K562 (cell line): ENCODE data around the gene NMT1. TPM values are rescaled to one million over a fixed set of nuclear protein-coding genes. Genes with fewer than 3 reads are reported as not detected.

Source experiments
- ATAC-seq: fragments of 200-7000 bp; cut with Tn5 transposase; 3 replicates; pipeline ENCODE4 v1.9.1; 2020; ENCODE audit warnings: moderate library complexity
- BruUV-seq: library from RNA; stranded (reverse); fragments of 400-500 nt; replicated peaks from 2 replicates; lab custom pipeline; 2021; lab: Mats Ljungman, UMichigan
- CTCF ChIA-PET: fragments of 300-600 bp; formaldehyde crosslinking; extraction: SDS; loops from one replicate; lab custom pipeline; 2021; ENCODE audit warnings: low intra/inter-chr PET ratio; lab: Yijun Ruan, JAX
- POLR2A ChIA-PET: fragments of 300-600, 350-650 bp; sonication (Branson Sonifier 250); formaldehyde crosslinking; extraction: SDS; loops from one replicate; lab custom pipeline; 2021; ENCODE audit warnings: antibody characterized with exemption, inconsistent platforms; lab: Yijun Ruan, JAX
- DNase-seq, 4 experiments: peaks; one replicate each; pipeline versions ENCODE4 v3.0.0 to v3.0.0-alpha.2; 2011 to 2018; ENCODE audit warnings: low spot score in 3 of 4, mixed read lengths in 3 of 4; ENCODE audit errors: extremely low read depth in 1 of 4
- FAIRE-seq: peaks from 2 replicates; lab custom pipeline; 2011; peaks lifted over from hg19 to GRCh38; lab: Jason Lieb, UNC
- H2AFZ ChIP-seq: 2 replicates; pipeline ENCODE4 v1.6.0; 2011; ENCODE audit warnings: low read depth, low read length, control low read depth, inconsistent platforms
- H3K27ac ChIP-seq: fragments of 200-600 bp; 3 replicates; pipeline ENCODE4 v1.8.0; 2011; ENCODE audit warnings: low read depth, mild to moderate bottlenecking, control low read depth, inconsistent platforms, low read length, moderate library complexity, mixed read lengths; ENCODE audit errors: extremely low read depth
- H3K27me3 ChIP-seq, 2 experiments: fragments of 300-600 bp in 1 of 2; 2 replicates in 1 of 2; 3 replicates in 1 of 2; pipeline versions ENCODE4 v1.6.0 to v1.8.0; 2011; ENCODE audit warnings: inconsistent platforms in 2 of 2, low read length in 2 of 2, mild to moderate bottlenecking in 1 of 2, mixed read lengths in 1 of 2, moderate library complexity in 1 of 2; ENCODE audit not compliant: control insufficient read depth in 2 of 2, insufficient read depth in 2 of 2
- H3K36me3 ChIP-seq: fragments of 300-600 bp; 3 replicates; pipeline ENCODE4 v1.8.0; 2011; ENCODE audit warnings: mild to moderate bottlenecking, low read length, inconsistent platforms; ENCODE audit not compliant: control insufficient read depth, insufficient read depth
- H3K4me1 ChIP-seq, 2 experiments: fragments of 200-600 bp in 1 of 2; replicated peaks in 1 of 2; 2 replicates in 1 of 2; 3 replicates in 1 of 2; pipeline versions ENCODE4 v1.5.1 to v1.8.0; 2011; ENCODE audit warnings: inconsistent platforms in 2 of 2, low read length in 2 of 2, mild to moderate bottlenecking in 1 of 2, mixed read lengths in 1 of 2, moderate library complexity in 1 of 2; ENCODE audit not compliant: control insufficient read depth in 2 of 2, insufficient read depth in 2 of 2
- H3K4me2 ChIP-seq: 2 replicates; pipeline ENCODE4 v1.6.1; 2011; ENCODE audit warnings: low read length, control low read depth, inconsistent platforms, mixed read lengths; ENCODE audit not compliant: insufficient read depth
- H3K4me3 ChIP-seq: fragments of 200-600 bp; sonication (generic), shearing (Covaris generic); 2 replicates; pipeline ENCODE4 v1.5.1; 2016; ENCODE audit warnings: control low read depth, inconsistent platforms
- H3K79me2 ChIP-seq: fragments of 200-600 bp; 3 replicates; pipeline ENCODE4 v1.8.0; 2011; ENCODE audit warnings: low read length, inconsistent platforms; ENCODE audit not compliant: control insufficient read depth, insufficient read depth
- H3K9ac ChIP-seq, 2 experiments: 2 replicates each; pipeline versions ENCODE4 v1.6.0 to v1.6.1; 2011; ENCODE audit warnings: low read depth in 2 of 2, low read length in 2 of 2, control low read depth in 1 of 2, inconsistent platforms in 1 of 2, mild to moderate bottlenecking in 1 of 2, mixed read lengths in 1 of 2; ENCODE audit not compliant: insufficient read depth in 1 of 2
- H3K9me1 ChIP-seq: one replicate; pipeline ENCODE4 v1.6.0; 2011; ENCODE audit warnings: inconsistent platforms, mild to moderate bottlenecking, low read length, moderate library complexity; ENCODE audit not compliant: control insufficient read depth, insufficient read depth
- H3K9me3 ChIP-seq: replicated peaks from 2 replicates; pipeline ENCODE4 v1.5.1; 2011; ENCODE audit warnings: low read depth, low read length, inconsistent platforms; ENCODE audit not compliant: control insufficient read depth, insufficient read depth
- H4K20me1 ChIP-seq: replicated peaks from 2 replicates; pipeline ENCODE4 v1.6.1; 2011; ENCODE audit warnings: low read length, inconsistent platforms, mixed read lengths; ENCODE audit not compliant: control insufficient read depth, insufficient read depth
- GTF2E2 ChIP-seq: fragments of 200-800 bp; sonication (Bioruptor generic); IDR thresholded peaks from 2 replicates; pipeline ENCODE4 v1.6.1; 2016; ENCODE audit warnings: missing genetic modification characterization, missing compliant biosample characterization
- KDM5B ChIP-seq: fragments of 200-600 bp; sonication (generic); IDR thresholded peaks from 2 replicates; pipeline ENCODE4 v1.6.1; 2012; ENCODE audit warnings: low read depth, mild to moderate bottlenecking, moderate library complexity, low read length, control low read depth, inconsistent platforms; ENCODE audit not compliant: insufficient replicate concordance
- MAFG ChIP-seq: fragments of 450-650 bp; conservative IDR thresholded peaks from 2 replicates; pipeline ENCODE4 v1.6.1; 2016; ENCODE audit warnings: missing genetic modification characterization, missing compliant biosample characterization
- MAZ ChIP-seq, 2 experiments: fragments of 450-650 bp in 1 of 2; sonication (generic) in 1 of 2; formaldehyde crosslinking; IDR thresholded peaks in 1 of 2; conservative IDR thresholded peaks in 1 of 2; 2 replicates each; pipeline versions ENCODE4 v1.4.0 to v1.5.0; 2020; ENCODE audit warnings: mild to moderate bottlenecking in 1 of 2, missing genetic modification reagents in 1 of 2
- NFIC ChIP-seq: fragments of 450-650 bp; IDR thresholded peaks from 2 replicates; pipeline ENCODE4 v1.6.1; 2017; ENCODE audit warnings: mild to moderate bottlenecking, inconsistent platforms
- POU5F1 ChIP-seq: fragments of 150-350 bp; IDR thresholded peaks from 2 replicates; pipeline ENCODE4 v1.6.1; 2014; ENCODE audit warnings: borderline replicate concordance, low read length, low read depth, mild to moderate bottlenecking; ENCODE audit not compliant: partially characterized antibody
- XRCC4 ChIP-seq: IDR thresholded peaks from one replicate; pipeline ENCODE4 v1.6.1; 2011; ENCODE audit not compliant: insufficient read depth, insufficient read length; ENCODE audit errors: extremely low read depth
- ZNF239 ChIP-seq: fragments of 250-450 bp; sonication (Bioruptor Pico); IDR thresholded peaks from 2 replicates; pipeline ENCODE4 v1.4.0; 2020; ENCODE audit warnings: mild to moderate bottlenecking
- WGBS: fragments of 100-300 bp; shearing (Covaris generic); methylation state at CpG from one replicate; pipeline ENCODE4 v1.1.6; 2016; ENCODE audit warnings: low coverage, mixed read lengths; ENCODE audit not compliant: insufficient coverage; ENCODE audit errors: missing lambda C conversion rate; 5-methylcytosine and 5-hydroxymethylcytosine counted together
- in situ Hi-C: fragments of 300-500 bp; cut with MboI; formaldehyde crosslinking; loops from 4 replicates; pipeline ENCODE4 v1.15.0; 2018; ENCODE audit warnings: inconsistent platforms, mixed read lengths
- intact Hi-C: fragments of 100-400 bp; cut with micrococcal nuclease; formaldehyde crosslinking; loops from 2 replicates; pipeline ENCODE4 v1.14.2; 2022
- polyA plus RNA-seq, 8 experiments: library from polyadenylated mRNA; depleted of rRNA in 4 of 8; stranded (reverse) in 5 of 8; unstranded in 3 of 8; fragments of >200 nt; fragmentation: Nextera tagmentation in 2 of 8; fragmentation: Illumina TruSeq in 1 of 8; extraction: Ambion mirVana in 2 of 8; extraction: Trizol in 1 of 8; gene quantifications; 2 replicates each; pipeline versions ENCODE4 v1.2.1 to v1.2.3, GENCODE V29; 2011 to 2014; ENCODE audit warnings: inconsistent platforms in 1 of 8, missing spikeins in 1 of 8
- total RNA-seq, 7 experiments: library from RNA; depleted of rRNA in 6 of 7; stranded (reverse); fragments of >200 nt in 6 of 7; fragmentation: Illumina TruSeq in 2 of 7; extraction: Trizol in 2 of 7; gene quantifications; 2 replicates each; pipeline versions ENCODE4 v1.2.1 to v1.2.3, GENCODE V29; 2011 to 2021; ENCODE audit warnings: low replicate concordance in 1 of 7
- TF ChIP-seq, protein P1 (sequence below), 3 experiments: fragments of 200-800 bp in 1 of 3; fragments of 250-450 bp in 1 of 3; fragments of 450-650 bp in 1 of 3; sonication (Bioruptor Pico) in 1 of 3; sonication (Bioruptor generic) in 1 of 3; formaldehyde crosslinking in 1 of 3; IDR thresholded peaks; 2 replicates each; pipeline versions ENCODE4 v1.6.1 to v1.8.0; 2016 to 2022; ENCODE audit warnings: mild to moderate bottlenecking in 2 of 3, missing genetic modification characterization in 2 of 3, missing compliant biosample characterization in 1 of 3, moderate library complexity in 1 of 3
- TF ChIP-seq, protein P2 (sequence below): sonication (generic); formaldehyde crosslinking; IDR thresholded peaks from 2 replicates; pipeline ENCODE4 v1.8.0; 2022; ENCODE audit warnings: missing genetic modification reagents, mild to moderate bottlenecking, borderline replicate concordance
- TF ChIP-seq, protein P3 (sequence below): fragments of 250-450 bp; sonication (Bioruptor Pico); IDR thresholded peaks from 2 replicates; pipeline ENCODE4 v1.5.0; 2020; ENCODE audit warnings: mild to moderate bottlenecking

NMT1 gene
- total and polyA plus RNA-seq, 9 of the 15 experiments (the other 6 are each of a cell fraction or from before 2014, with no cell fraction given) = 86.7 to 569 (median 213) TPM

DNA sequence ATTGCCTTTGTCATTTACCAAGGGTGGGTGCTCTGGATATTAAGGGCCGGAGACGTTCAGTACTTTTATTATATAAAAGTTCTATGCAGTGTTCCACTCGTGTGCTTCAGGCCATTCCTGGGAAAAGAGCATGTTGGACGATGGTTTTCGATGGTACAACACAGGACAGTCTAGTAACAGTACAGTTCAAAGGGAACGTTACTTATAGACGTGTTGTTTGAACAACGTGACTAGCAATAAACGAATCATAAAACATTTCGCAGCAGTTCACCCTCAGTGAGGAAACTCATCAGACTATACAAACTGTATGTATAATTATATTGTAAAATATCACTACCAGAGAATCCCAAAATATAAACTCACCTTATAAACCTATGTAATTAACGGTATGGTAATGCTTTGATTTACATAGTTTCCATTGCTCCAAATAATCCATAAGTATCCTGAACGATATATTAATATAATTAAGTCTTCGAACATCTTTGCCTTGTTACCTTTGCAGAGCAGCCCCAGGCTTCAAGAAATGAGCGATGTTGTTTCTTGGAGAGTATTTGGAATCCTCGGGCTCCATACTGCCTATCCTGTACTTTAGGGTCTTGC is 589 bp downstream of the NMT1 start (continued):
- TF ChIP-seq, protein P1, sequence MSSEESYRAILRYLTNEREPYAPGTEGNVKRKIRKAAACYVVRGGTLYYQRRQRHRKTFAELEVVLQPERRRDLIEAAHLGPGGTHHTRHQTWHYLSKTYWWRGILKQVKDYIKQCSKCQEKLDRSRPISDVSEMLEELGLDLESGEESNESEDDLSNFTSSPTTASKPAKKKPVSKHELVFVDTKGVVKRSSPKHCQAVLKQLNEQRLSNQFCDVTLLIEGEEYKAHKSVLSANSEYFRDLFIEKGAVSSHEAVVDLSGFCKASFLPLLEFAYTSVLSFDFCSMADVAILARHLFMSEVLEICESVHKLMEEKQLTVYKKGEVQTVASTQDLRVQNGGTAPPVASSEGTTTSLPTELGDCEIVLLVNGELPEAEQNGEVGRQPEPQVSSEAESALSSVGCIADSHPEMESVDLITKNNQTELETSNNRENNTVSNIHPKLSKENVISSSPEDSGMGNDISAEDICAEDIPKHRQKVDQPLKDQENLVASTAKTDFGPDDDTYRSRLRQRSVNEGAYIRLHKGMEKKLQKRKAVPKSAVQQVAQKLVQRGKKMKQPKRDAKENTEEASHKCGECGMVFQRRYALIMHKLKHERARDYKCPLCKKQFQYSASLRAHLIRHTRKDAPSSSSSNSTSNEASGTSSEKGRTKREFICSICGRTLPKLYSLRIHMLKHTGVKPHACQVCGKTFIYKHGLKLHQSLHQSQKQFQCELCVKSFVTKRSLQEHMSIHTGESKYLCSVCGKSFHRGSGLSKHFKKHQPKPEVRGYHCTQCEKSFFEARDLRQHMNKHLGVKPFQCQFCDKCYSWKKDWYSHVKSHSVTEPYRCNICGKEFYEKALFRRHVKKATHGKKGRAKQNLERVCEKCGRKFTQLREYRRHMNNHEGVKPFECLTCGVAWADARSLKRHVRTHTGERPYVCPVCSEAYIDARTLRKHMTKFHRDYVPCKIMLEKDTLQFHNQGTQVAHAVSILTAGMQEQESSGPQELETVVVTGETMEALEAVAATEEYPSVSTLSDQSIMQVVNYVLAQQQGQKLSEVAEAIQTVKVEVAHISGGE (CRISPR knock-in tag; IDR thresholded peaks at IDR 0.05) = peak in 1 of 3 experiments; percentile 75; a peak in 1 of 6 replicates
- TF ChIP-seq NFIC (0 out of 2 replicates have a peak, but pooled peaks have one; percentile 5), ZNF239 (CRISPR knock-in tag) (no peak), POU5F1 (no peak)

DNA sequence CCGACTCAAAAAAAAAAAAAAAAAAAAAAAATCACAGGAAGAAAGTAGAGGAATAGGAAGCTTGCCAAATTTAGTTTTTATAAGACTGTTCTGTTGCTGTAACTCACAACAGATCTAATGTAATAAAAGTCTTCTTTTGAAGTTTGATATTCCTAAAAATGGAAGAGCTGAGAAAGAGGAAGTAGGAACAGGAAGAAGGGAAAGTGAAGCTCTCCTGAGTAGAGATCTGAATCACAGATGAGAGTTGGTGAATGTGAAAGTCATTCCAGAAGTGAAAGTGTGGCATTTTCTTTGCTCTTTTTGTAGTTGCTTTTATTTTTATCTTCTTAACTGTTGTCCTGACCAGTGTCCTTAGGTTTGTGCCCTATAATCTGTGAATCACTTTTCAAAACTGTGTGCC is 2.1 kb downstream of the NMT1 start:
- FAIRE-seq = no peak
- TF ChIP-seq, protein P2, sequence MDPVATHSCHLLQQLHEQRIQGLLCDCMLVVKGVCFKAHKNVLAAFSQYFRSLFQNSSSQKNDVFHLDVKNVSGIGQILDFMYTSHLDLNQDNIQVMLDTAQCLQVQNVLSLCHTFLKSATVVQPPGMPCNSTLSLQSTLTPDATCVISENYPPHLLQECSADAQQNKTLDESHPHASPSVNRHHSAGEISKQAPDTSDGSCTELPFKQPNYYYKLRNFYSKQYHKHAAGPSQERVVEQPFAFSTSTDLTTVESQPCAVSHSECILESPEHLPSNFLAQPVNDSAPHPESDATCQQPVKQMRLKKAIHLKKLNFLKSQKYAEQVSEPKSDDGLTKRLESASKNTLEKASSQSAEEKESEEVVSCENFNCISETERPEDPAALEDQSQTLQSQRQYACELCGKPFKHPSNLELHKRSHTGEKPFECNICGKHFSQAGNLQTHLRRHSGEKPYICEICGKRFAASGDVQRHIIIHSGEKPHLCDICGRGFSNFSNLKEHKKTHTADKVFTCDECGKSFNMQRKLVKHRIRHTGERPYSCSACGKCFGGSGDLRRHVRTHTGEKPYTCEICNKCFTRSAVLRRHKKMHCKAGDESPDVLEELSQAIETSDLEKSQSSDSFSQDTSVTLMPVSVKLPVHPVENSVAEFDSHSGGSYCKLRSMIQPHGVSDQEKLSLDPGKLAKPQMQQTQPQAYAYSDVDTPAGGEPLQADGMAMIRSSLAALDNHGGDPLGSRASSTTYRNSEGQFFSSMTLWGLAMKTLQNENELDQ = no peak
- TF ChIP-seq, protein P3, sequence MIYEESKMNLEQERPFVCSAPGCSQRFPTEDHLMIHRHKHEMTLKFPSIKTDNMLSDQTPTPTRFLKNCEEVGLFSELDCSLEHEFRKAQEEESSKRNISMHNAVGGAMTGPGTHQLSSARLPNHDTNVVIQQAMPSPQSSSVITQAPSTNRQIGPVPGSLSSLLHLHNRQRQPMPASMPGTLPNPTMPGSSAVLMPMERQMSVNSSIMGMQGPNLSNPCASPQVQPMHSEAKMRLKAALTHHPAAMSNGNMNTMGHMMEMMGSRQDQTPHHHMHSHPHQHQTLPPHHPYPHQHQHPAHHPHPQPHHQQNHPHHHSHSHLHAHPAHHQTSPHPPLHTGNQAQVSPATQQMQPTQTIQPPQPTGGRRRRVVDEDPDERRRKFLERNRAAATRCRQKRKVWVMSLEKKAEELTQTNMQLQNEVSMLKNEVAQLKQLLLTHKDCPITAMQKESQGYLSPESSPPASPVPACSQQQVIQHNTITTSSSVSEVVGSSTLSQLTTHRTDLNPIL (CRISPR knock-in tag) = no peak
- TF ChIP-seq MAFG (tag) (peak; percentile 56; the same call in 1 of the 2 replicates), XRCC4 (no peak), GTF2E2 (tag) (no peak), MAZ (CRISPR knock-in tag; conservative IDR thresholded peaks at IDR 0.05 in 1 of 2, IDR thresholded peaks at IDR 0.05 in 1 of 2) (no peak), KDM5B (no peak)

More for the DNA sequence above, 2.1 kb downstream of the NMT1 start:
- WGBS = no CpG with 5 or more reads among the region's 1 CpG
- ChIA-PET CTCF (no interaction called here), POLR2A (interaction anchor here (0.6 to 5.1 kb wide), 8 partner anchors 12 to 1386 kb away, joined by 3 to 62 read pairs (median 4); partner anchors contain the start of gene DCAKD)
- Histone ChIP-seq H3K27ac (peak overlapping the region; percentile 72), H3K4me2 (peak overlapping the region; percentile 91), H3K9me1 (no peaks in the 10 kb centered on the region), H3K4me1 (peaks cover 7 to 12% of the 10 kb centered on the region in 2 experiments; a peak in 4 of 5 replicates), H3K36me3 (peaks cover 51% of the 10 kb centered on the region), H3K9me3 (no peaks in the 10 kb centered on the region), H3K27me3 (no peaks in the 10 kb centered on the region), H3K4me3 (peak overlapping the region; percentile 67), H2AFZ (no peak overlapping the region), H4K20me1 (no peaks in the 10 kb centered on the region), H3K79me2 (peaks cover 92% of the 10 kb centered on the region), H3K9ac (peak overlapping the region; percentile 41 to 96)
- in situ Hi-C loops = no loop called here
- peak in 1 of 4 experiments; percentile 45 for DNase-seq
- intact Hi-C loops = no loop called here
- no peak for ATAC-seq
- BruUV-seq = no TSS peak
